ENCODE results near the gene AHRR.

DNA sequence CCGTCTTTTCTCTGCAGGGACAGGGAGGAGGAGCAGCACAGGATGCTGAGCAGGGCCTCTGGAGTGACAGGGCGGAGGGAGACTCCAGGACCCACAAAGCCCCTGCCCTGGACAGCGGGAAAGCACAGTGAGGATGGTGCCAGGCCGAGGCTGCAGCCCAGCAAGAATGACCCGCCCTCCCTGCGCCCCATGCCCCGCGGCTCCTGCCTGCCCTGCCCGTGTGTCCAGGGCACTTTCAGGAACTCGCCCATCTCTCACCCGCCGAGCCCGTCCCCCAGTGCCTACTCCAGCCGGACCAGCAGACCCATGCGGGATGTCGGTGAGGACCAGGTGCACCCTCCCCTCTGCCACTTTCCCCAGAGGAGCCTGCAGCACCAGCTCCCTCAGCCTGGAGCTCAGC, 112.3 kb downstream of the AHRR start:
- TF ChIP-seq, protein P1, sequence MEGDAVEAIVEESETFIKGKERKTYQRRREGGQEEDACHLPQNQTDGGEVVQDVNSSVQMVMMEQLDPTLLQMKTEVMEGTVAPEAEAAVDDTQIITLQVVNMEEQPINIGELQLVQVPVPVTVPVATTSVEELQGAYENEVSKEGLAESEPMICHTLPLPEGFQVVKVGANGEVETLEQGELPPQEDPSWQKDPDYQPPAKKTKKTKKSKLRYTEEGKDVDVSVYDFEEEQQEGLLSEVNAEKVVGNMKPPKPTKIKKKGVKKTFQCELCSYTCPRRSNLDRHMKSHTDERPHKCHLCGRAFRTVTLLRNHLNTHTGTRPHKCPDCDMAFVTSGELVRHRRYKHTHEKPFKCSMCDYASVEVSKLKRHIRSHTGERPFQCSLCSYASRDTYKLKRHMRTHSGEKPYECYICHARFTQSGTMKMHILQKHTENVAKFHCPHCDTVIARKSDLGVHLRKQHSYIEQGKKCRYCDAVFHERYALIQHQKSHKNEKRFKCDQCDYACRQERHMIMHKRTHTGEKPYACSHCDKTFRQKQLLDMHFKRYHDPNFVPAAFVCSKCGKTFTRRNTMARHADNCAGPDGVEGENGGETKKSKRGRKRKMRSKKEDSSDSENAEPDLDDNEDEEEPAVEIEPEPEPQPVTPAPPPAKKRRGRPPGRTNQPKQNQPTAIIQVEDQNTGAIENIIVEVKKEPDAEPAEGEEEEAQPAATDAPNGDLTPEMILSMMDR (IDR thresholded peaks at IDR 0.05; ENCODE audit: low read length) = no peak
- TF ChIP-seq EZH2 (IDR thresholded peaks at IDR 0.05; ENCODE audit: borderline replicate concordance, low read length) = no peak
